HG03135 (cell line): ENCODE data around the gene FAM98C.

Source experiments
- ATAC-seq: cut with Tn5 transposase; IDR thresholded peaks from one replicate; pipeline ENCODE4 v1.9.1; 2021; ENCODE audit warnings: mild to moderate bottlenecking, moderate library complexity; ENCODE audit not compliant: unreplicated experiment

Gene FAM98C

GRCh38 chr19:38377052-38377451, 25.8 kb upstream of the FAM98C start:
- no peak for ATAC-seq

- no peak for ATAC-seq
These were observed 24.0 kb upstream of the FAM98C start for GRCh38 chr19:38378866-38379265.

GRCh38 chr19:38381138-38381537, 21.8 kb upstream of the FAM98C start:
- ATAC-seq, result no peak

- no peak for ATAC-seq
These were observed 19.7 kb upstream of the FAM98C start for GRCh38 chr19:38383184-38383583.

GRCh38 chr19:38383743-38384142, 19.1 kb upstream of the FAM98C start:
- no peak for ATAC-seq

GRCh38 chr19:38384209-38385027, 18.5 kb upstream of the FAM98C start:
- ATAC-seq, result no peak

GRCh38 chr19:38385057-38385803, 17.7 kb upstream of the FAM98C start:
- no peak for ATAC-seq

- no peak for ATAC-seq
These were observed 17.1 kb upstream of the FAM98C start for GRCh38 chr19:38385804-38386257.

- ATAC-seq, result no peak
These were observed 16.5 kb upstream of the FAM98C start for GRCh38 chr19:38386300-38386970.

- no peak for ATAC-seq
These were observed 15.8 kb upstream of the FAM98C start for GRCh38 chr19:38386971-38387549.

GRCh38 chr19:38387550-38388348, 15.1 kb upstream of the FAM98C start, which contains the start of gene GGN:
GGN (minus strand) TSS chr19:38388034; CDS start chr19:38387261, 773 bp downstream.
- ATAC-seq, result no peak

- ATAC-seq, result no peak
These were observed 14.4 kb upstream of the FAM98C start, which contains the start of gene SPRED3 for GRCh38 chr19:38388349-38389100. SPRED3 (plus strand) TSS chr19:38388697; CDS start chr19:38390303, 1,606 bp downstream.

- no peak for ATAC-seq
These were observed 13.6 kb upstream of the FAM98C start for GRCh38 chr19:38389101-38389925.

- no peak for ATAC-seq
These were observed 12.7 kb upstream of the FAM98C start for GRCh38 chr19:38389957-38390924.

- ATAC-seq, result no peak
These were observed 10.9 kb upstream of the FAM98C start for GRCh38 chr19:38391911-38392464.

GRCh38 chr19:38392707-38393308, 10.1 kb upstream of the FAM98C start:
- ATAC-seq, result no peak

- ATAC-seq, result no peak
These were observed 8.4 kb upstream of the FAM98C start for GRCh38 chr19:38394488-38394887.
